ENCODE results near the gene SDR42E2. TPM values are rescaled to one million over a fixed set of nuclear protein-coding genes. Genes with fewer than 3 reads are reported as not detected.

SDR42E2 gene
- total and polyA plus RNA-seq, 2 of the 8 experiments (the other 6 are each of a cell fraction or from before 2014, with no cell fraction given): 0.08 TPM; not detected in 1

GRCh38 chr16:22220714-22221113 is 58.4 kb downstream of the SDR42E2 start (continued):
- TF ChIP-seq SIX5 (IDR thresholded peaks at IDR 0.05; ENCODE audit: low read depth, low read length) (no peak), TEAD4 (IDR thresholded peaks at IDR 0.05; ENCODE audit: low read depth, low read length) (no peak), ZNF274 (IDR thresholded peaks at IDR 0.05; ENCODE audit: borderline replicate concordance, extremely low read depth, low read length) (no peak), GABPA (IDR thresholded peaks at IDR 0.05; ENCODE audit: borderline replicate concordance, insufficient read depth, low read length) (no peak), HDAC2 (IDR thresholded peaks at IDR 0.05; ENCODE audit: borderline replicate concordance in 1 of 2, low read depth in 2 of 2, low read length in 2 of 2) (no peak), BRCA1 (IDR thresholded peaks at IDR 0.05; ENCODE audit: low read depth, low read length) (no peak), CHD1 (IDR thresholded peaks at IDR 0.05; ENCODE audit: low read depth, low read length) (no peak), RXRA (IDR thresholded peaks at IDR 0.05; ENCODE audit: insufficient read depth, low read depth, low read length) (no peak)
